Renal cortex interstitium (tissue), 11 donors: ENCODE data around the gene HIPK1. TPM values are rescaled to one million over a fixed set of nuclear protein-coding genes. Genes with fewer than 3 reads are reported as not detected.
A peak's percentile ranks its signal among the peaks of the same experiment; 100 is the strongest.
"Not testable (repeated sequence)": the region's sequence is repeated elsewhere in the genome, so short reads cannot be mapped to it uniquely, and the experiment has no call there.

ENCODE experiments used
- DNase-seq, 11 donors: peaks; one replicate each; pipeline ENCODE4 v3.0.0-alpha.2; 2013; ENCODE audit warnings: low read depth in 9 of 11, low spot score in 4 of 11; ENCODE audit errors: extremely low read depth in 1 of 11
- polyA plus RNA-seq, 3 donors: library from polyadenylated mRNA; unstranded; fragments of 120-200 nt; gene quantifications; one replicate each; pipeline ENCODE4 v1.2.1, GENCODE V29; 2013; ENCODE audit not compliant: insufficient read length in 3 of 3

HIPK1 gene
- polyA plus RNA-seq, 3 donors = 40.3 to 43.9 (median 41.4) TPM

- DNase-seq = no peak
Observed at GRCh38 chr1:113993766-113994165, 64.6 kb downstream of the HIPK1 start.

- DNase-seq = no peak
Observed at GRCh38 chr1:113995382-113995781, 66.3 kb downstream of the HIPK1 start.

GRCh38 chr1:113998361-113998760 lies 69.2 kb downstream of the HIPK1 start:
- no peak for DNase-seq

- no peak for DNase-seq
Observed at GRCh38 chr1:113999233-113999632, 70.1 kb downstream of the HIPK1 start.

GRCh38 chr1:113999799-114000198 lies 70.7 kb downstream of the HIPK1 start:
- DNase-seq = no peak

GRCh38 chr1:114000406-114000805 lies 71.3 kb downstream of the HIPK1 start:
- no peak for DNase-seq

DNA sequence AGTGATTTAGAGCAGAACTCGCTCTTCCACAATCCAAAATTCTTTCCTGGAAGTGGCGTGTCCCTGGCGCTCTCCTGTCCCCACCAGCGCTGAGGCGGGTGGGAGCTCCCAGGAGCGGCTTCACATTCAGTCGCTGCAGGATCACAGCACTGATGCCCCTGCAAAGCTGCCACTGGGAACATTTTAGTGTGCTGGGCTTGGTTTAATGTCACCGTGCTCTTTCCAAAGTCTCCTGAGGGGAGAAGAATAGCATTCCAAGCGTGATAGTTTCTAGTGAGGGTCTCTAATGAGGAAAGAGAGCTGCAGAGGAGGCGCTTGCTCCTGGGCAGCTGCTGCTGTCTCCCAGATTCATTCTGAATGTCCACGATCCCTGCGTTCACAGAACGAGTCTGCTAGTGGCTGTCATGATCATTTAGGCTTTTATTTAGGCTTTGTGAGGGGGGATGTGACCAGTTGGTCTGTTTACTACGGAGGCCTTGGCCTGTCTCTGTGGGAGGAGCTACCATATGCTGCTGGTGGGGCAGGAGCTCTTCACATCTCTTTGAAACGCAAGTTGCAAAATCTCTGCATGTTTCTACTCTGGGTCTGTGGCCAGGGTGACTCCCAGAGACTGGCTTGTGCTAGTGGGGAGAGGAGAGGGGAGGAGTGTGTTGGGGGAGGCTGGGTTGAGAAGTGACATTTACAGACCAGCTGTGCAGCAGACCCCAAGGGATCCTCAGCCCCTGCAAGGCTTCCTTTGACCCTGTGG lies 73.5 kb downstream of the HIPK1 start:
- peak in 6 of 11 donors; percentile 40 to 75 (median 66) for DNase-seq

- no peak for DNase-seq
Observed at GRCh38 chr1:114003431-114003830, 74.3 kb downstream of the HIPK1 start.

- not testable (repeated sequence) for DNase-seq
Observed at GRCh38 chr1:114006825-114007224, 77.7 kb downstream of the HIPK1 start.

DNA sequence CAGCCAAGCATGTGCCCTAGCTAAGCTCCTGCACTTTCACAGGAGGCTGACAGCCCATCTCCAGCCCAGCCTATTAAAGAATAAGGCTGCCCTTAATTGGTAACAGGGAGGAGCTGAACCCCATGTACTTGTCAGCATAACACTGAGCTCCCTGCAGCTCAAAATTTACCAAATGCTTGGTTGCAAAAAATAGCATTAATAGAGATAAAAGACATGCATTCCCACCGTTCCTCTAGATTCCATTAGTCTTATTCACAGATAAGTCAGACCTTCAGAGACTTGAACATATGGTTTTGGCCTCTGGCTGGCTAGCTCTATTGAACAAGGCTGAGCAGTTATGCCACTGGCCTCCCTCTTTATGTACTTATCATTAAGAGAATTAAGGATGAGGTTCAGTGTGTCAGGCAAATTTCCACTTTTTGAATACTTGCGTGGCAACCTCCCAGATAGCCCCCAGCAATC lies 79.4 kb downstream of the HIPK1 start:
- DNase-seq = no peak

DNA sequence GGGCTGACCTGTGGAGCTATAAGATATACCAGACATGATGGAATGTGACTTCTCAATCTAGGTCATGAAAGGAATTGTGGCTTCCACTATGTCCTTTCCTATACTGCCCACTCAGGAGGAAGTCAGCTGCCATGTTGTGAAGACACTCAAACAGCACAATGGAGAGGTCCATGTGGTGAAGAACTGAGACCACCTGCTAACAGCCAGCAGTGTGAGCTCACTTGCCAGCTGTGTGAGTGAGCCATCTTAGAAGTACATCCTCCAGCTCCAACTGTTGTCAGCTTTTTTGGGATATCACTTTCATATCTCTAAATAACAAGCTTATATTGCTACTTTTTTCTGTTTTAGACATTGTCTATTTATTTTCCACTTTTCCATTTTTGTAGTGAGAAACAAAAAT lies 79.9 kb downstream of the HIPK1 start:
- no peak for DNase-seq

DNA sequence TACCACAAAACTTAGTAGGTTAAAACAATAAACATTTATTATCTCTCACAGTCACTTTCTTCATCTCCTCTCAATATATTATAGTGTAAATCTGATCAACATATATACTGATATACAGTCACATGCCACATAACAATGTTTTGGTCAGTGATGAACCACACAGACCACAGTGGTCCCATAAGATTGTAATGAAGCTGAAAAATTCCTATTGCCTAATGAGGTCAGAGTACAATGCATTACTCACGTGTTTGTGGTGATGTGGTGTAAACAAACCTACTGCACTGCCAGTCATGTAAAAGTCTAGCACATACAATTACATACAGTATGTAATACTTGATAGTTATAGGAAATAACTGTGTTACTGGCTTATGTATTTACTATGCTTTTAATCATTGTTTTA lies 80.3 kb downstream of the HIPK1 start:
- no peak for DNase-seq

DNA sequence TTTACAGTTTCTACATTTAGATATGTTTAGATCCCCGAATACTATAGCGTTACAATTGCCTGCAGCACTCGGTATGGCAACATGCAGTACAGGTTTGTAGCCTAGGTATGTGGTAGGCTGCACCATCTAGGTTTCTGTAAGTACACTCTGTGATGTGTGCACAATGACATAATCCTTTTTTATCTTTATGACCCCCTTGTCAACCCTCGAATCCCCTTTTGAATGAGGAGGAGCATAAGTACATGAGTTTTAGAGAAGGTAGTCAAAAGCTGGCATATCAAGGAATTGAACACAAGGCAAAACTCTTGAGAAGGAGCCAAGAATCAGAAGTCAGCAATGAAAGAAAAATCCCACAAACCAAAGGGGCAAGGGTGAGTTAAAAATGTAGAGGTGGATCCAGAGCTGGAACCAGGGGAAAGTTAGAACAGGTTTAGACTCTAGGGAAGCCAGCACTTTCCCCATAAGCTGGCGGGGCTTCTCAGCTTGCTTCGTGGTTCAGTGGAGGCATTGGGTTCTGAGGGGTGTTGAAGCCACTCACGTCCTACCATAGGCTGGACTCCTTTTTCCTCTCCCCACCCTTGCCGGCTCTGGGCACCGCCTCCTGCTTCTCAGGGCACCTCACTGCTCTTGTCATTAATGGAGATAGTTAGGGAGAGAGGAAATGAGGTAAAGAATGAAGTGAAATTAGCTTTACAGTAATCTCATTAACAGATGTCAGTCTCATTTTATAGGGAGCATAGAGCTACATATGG lies 81.5 kb downstream of the HIPK1 start:
- DNase-seq = no peak

GRCh38 chr1:114011796-114012195 lies 82.7 kb downstream of the HIPK1 start:
- no peak for DNase-seq

DNA sequence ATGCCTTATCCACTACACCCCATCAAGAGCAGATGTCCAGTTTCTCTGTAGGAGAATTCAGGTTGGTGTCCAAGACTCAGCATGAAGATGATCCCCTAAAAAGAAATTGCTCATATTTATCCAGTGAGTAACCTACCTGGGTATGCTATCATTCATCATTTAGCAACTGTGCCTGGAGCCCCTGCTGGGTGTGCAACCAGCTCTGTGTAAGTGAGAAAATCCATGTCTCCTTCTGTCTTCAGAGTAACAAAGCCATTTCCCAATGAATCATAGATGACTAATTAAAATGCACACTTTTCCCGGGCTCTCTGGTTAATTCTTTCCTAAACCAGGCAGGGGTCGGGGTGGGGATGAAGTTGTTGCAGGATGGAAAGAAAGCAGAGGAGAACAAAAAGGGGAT lies 86.0 kb downstream of the HIPK1 start:
- no peak for DNase-seq

- DNase-seq = not testable (repeated sequence)
Observed at GRCh38 chr1:114019724-114020123, 90.6 kb downstream of the HIPK1 start.

DNA sequence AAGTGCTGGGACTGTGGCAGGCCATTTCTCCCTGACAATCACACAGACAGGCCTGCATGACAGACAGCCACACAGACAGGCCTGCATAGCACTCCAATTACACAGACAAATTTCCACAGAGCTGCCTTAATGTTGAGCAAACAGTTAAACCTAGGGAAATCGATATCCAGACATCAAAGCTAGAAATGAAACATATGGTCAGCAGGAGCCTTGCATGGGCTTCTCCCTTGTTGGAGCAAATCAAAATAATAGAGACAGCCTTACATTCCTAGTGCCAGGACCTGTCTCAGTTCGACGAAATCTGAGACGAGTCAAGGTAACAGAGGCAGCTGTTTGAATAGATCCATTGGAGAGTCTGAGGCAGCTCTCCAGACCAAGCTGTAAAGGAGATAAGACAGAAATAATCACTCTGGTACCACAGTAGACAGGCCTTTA lies 92.6 kb downstream of the HIPK1 start:
- no peak for DNase-seq

GRCh38 chr1:114022877-114023276 lies 93.8 kb downstream of the HIPK1 start:
- no peak for DNase-seq

DNA sequence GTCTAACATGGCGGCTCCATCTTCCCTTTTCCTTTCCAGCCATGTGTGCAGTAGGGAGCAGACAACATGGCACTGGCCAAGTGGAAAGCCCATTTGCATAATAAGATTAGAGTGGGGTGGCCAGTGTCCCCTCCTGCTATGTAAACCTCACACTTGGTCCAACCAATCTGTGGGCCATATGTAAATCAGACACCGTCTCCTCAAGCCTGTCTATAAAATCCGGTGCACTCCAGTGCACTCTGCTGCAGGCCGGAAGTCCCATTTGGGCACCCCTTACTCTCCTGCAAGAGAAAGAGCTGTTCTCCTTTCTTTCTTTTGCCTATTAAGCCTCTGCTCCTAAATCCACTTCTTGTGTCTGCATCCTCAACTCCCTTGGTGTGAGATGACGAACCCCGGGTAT lies 94.3 kb downstream of the HIPK1 start:
- DNase-seq = no peak

DNA sequence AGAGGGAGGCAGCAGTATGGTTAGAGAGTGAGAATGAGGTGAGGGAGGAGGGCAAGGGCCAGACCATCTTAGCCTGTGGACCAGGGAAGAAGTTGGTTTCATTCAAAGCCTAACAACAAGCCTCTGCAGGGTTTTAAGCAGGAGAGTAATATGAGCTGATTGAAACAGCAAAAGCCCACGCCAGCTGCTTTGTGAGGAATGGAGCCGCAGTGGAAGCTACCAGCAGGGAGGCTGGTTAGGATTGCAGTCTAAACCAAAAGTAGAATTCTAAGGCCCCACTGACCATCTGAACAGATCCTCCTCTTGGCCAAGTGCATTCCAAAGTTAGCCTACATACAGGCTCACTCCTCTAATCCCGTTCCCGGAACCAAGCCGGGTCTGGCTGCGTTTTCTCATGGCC lies 94.9 kb downstream of the HIPK1 start:
- no peak for DNase-seq
